ENCODE data around the gene SHC2. TPM values are rescaled to one million over a fixed set of nuclear protein-coding genes. Genes with fewer than 3 reads are reported as not detected.
"Not testable (repeated sequence)": the region's sequence is repeated elsewhere in the genome, so short reads cannot be mapped to it uniquely, and the experiment has no call there.

SHC2 gene
- total RNA-seq, 1 experiment from 2014 or later, result 1.1 TPM

DNA sequence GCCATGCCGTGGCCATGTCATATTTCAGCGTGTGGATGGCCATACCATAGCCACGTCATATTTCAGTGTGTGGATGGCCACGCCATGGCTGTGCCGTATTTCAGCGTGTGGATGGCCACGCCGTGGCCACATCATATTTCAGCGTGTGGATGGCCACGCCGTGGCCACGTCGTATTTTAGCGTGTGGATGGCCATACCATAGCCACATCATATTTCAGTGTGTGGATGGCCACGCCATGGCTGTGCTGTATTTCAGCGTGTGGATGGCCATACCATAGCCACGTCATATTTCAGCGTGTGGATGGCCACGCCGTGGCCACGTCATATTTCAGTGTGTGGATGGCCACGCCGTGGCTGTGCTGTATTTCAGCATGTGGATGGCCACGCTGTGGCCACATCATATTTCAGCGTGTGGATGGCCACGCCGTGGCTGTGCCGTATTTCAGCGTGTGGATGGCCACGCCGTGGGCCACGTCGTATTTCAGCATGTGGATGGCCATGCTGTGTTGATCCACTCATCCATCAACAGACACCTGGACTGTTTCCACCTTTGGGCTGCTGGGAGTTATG, 9.8 kb downstream of the SHC2 start:
- DNase-seq (ENCODE audit: extremely low read depth, low read depth), result not testable (repeated sequence)

- DNase-seq (ENCODE audit: extremely low read depth, low read depth), result no peak
Observed at GRCh38 chr19:449916-450315, 10.9 kb downstream of the SHC2 start.

GRCh38 chr19:447816-448560, 12.8 kb downstream of the SHC2 start:
- no peak for DNase-seq (ENCODE audit: extremely low read depth, low read depth)

DNA sequence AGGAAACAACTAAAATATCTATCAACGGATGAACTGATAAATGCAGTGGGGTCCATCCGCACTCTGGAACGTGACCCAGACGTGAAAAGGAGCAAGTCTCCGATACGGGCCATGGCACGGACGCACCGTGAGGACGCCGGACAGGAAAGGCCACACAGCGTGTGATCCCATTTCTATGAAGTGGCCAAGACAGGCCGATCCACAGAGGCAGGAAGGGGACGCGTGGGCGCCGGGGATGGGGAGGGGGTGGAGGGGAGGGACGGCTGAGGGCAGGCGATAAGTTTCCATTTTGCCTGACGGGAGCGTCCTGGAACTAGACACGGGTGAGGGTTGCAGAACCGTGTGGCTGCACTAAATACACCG, 13.8 kb downstream of the SHC2 start:
- DNase-seq (ENCODE audit: extremely low read depth, low read depth), result no peak

DNA sequence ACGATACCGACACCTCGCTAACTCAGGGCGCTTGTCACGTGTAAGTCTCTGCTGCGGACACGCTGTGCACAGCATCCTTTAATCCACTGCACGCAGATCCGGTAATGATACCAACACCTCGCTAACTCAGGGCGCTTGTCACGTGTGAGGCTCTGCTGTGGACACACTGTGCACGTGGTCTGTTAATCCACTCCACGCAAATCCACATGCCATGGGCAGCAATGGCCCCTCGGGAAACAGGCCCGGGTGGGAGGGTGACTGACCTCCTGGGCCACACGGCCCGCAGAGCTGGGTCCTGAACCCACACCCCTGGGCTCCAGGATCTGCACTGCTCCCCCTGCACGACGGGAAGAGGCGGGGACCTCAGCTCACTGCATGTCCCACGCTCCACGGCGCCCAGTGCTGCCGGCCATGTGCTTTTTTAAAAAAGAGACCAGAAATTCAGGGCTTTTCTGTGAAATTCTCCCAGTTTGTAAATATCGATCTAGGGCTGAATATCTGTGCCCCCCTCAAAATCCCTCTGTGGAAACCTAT, 16.1 kb downstream of the SHC2 start:
- no peak for DNase-seq (ENCODE audit: extremely low read depth, low read depth)

- DNase-seq (ENCODE audit: extremely low read depth, low read depth), result no peak
Observed at GRCh38 chr19:443005-443404, 17.8 kb downstream of the SHC2 start.

GRCh38 chr19:442085-442484, 18.7 kb downstream of the SHC2 start:
- DNase-seq (ENCODE audit: extremely low read depth, low read depth), result no peak

- DNase-seq (ENCODE audit: extremely low read depth, low read depth), result no peak
Observed at GRCh38 chr19:441213-441836, 19.5 kb downstream of the SHC2 start.

DNA sequence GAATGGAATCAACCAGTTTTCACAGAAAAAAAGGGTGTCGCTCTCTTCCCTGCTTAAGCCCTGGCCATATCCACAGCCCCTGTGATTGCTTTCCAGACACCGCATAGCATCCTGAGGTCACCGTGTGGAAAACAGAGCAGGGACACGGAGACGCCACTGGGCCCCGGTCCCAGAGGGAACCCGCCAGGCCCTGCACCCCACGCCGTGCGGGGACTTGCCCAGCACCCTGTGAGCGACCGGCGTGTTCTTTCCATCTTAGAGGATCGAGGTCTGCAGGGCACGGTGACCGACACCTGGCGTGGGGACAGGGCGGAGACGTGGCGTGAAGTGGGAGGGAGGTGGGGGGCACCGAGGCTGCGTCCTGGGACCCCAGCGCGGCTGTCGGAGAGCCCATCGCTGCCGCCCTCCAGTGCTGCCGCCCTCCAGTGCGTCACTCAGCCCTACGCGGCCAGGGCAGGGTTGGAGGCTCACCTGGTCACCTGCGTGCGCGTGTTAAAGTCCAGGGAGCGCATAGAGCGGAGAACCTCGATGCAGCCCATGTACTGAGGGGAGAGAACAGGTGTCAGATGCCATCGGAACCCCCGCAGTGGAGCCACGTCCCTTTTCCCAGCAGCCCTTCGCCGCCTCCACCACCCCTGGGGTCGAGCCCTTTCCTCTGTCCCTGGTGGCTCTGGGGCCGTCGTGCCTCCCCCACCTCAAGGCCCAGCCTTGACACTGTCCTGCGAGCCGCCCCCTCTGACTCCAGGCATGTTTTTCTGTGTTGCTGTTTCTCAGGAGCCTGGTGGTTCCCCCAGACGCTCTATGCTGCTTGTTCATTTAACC, 20.2 kb downstream of the SHC2 start:
- DNase-seq (ENCODE audit: extremely low read depth, low read depth), result no peak

GRCh38 chr19:439167-439900, 21.5 kb downstream of the SHC2 start:
- DNase-seq (ENCODE audit: extremely low read depth, low read depth), result no peak

GRCh38 chr19:438416-438958, 22.3 kb downstream of the SHC2 start:
- DNase-seq (ENCODE audit: extremely low read depth, low read depth), result no peak

GRCh38 chr19:437041-437440, 23.8 kb downstream of the SHC2 start:
- DNase-seq (ENCODE audit: extremely low read depth, low read depth), result no peak

DNA sequence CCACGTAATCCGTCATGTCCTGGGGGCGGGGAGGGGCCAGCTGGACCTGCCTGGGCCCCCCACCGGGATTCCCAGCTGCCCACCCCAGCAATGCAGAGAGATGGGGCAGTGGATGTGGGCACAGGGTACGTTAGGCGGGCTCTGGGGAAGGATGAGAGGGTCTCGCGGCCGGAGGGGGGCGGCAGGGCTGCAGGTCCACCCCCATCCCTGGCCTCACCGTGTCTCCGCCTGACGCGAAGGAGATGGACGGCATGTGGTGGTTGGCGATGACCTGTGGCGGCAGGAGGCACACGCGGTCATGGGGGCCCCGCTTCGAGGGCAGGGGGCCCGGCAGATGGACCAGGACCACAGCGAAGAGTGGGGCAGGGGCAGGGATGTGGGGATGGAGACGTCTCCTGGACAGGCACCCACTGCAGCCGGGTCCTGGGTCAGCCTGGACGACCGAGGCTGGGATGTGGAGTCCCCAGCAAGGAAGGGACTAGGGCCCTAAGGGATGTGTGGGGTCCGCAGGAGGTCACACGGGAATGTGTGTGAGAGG, 24.4 kb downstream of the SHC2 start:
- DNase-seq (ENCODE audit: extremely low read depth, low read depth), result no peak

GRCh38 chr19:435707-436412, 25.0 kb downstream of the SHC2 start:
- DNase-seq (ENCODE audit: extremely low read depth, low read depth), result no peak

DNA sequence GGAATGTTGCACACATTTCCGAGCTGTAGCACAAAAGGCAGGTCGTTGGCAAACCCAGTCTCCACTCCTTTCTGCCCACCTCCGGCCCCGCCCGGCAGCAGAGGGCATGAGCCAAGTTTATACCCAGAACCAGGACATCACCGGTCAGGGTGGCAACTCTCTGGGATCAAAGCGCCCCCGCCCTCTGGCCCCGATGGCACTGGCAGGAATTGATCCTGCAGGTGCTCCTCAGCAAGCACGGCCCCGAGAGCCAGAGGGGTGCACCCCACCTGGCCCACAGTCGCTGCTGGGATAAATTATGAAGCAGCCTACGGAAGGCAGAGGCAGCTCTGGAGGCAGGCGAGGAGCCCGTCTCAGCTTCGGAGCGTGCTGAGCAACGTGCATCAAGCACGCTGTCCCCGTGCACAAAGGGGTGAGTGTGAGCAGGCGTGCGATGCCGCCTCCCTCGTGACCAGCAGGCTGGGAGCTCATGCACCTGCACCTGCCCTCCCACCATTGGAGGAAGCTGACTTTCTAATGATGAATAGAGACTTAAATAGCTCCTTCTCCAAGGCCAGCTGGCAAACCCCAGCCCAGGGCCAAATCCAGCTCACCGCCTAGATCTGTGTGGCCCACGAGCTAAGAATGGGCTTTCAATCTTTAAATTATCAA, 25.7 kb downstream of the SHC2 start:
- no peak for DNase-seq (ENCODE audit: extremely low read depth, low read depth)

DNA sequence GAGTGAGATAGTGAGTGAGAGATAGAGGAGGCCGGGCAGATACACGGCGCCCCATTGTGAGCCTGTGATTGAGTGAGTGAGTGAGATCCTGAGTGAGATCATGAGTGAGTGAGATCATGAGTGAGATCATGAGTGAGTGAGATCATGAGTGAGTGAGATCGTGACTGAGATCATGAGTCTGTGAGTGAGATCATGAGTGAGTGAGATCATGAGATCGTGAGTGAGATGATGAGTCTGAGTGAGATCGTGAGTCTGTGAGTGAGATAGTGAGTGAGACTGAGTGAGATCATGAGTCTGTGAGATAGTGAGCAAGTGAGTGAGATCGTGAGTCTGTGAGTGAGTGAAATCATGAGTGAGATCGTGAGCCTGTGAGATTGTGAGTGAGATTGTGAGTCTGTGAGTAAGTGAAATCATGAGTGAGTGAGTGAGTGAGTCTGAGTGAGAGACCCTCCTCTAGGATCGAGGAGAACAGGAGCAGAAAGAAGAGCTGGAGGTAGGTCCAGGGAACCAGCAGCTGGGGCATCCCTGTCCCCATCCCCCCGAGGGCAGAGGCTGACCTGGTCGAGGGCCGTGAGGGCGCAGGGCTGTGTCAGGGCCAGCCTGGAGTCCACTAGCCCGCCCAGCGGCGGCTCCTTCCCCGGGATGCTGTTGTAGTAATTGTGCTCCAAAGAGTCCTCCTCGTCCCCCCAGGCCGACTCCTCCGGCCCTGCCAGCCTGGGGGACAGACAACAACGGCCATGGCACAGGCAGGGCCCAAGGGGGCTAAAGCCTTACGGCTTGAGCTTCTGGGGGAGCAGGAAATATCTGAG, 26.5 kb downstream of the SHC2 start:
- DNase-seq (ENCODE audit: extremely low read depth, low read depth), result no peak

GRCh38 chr19:430701-431100, 30.1 kb downstream of the SHC2 start:
- DNase-seq (ENCODE audit: extremely low read depth, low read depth), result no peak

DNA sequence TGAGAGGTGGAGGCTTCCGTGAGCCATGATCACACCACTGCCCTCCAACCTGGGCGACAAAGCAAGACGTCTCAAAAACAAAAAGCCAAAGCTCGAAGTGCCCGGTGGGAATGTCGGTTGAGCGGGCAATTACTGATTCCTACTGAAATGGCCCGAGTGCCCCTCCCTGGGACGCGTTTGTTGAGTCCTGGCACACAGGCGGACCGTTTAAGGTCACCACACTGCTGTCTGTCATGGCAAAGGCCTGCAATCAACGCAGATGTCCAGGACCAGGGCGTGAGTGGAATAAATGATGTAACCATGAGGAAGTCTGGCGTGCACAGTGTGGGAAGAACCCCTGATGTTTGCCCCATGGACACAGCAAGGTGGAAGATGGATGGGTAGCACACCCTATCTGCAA, 32.7 kb downstream of the SHC2 start:
- no peak for DNase-seq (ENCODE audit: extremely low read depth, low read depth)
